Activated naive CD8-positive, alpha-beta T cell treated with anti-CD3 and anti-CD28 coated beads, Interleukin-2, amount 10 ng/mL, durations not matched to agents 7 days and 5 days (primary cell): ENCODE measurements around the gene KY. TPM values are rescaled to one million over a fixed set of nuclear protein-coding genes. Genes with fewer than 3 reads are reported as not detected.
A peak's percentile ranks its signal among the peaks of the same experiment; 100 is the strongest.

Experiments used
- ATAC-seq: fragments of 150-1000 bp; cut with Tn5 transposase; one replicate; pipeline ENCODE4 v1.10.0; 2021; ENCODE audit warnings: low read depth, moderate library complexity
- POLR2A ChIA-PET: fragments of 350-600 bp; sonication (Branson Sonifier 250); formaldehyde crosslinking; loops from one replicate; lab custom pipeline; 2021; ENCODE audit warnings: antibody characterized with exemption; lab: Charles Lee
- DNase-seq: peaks from one replicate; pipeline ENCODE4 v3.0.0; 2021
- H3K27ac Mint-ChIP-seq: one replicate; pipeline ENCODE4 v1.8.0; 2022; ENCODE audit warnings: mild to moderate bottlenecking, mixed read lengths
- H3K27me3 Mint-ChIP-seq: one replicate; pipeline ENCODE4 v1.8.0; 2022; ENCODE audit warnings: mild to moderate bottlenecking, moderate library complexity, mixed read lengths
- H3K36me3 Mint-ChIP-seq: one replicate; pipeline ENCODE4 v1.8.0; 2021; ENCODE audit warnings: mild to moderate bottlenecking, mixed read lengths
- H3K4me1 Mint-ChIP-seq: one replicate; pipeline ENCODE4 v1.8.0; 2021; ENCODE audit warnings: mixed read lengths
- H3K4me3 Mint-ChIP-seq: one replicate; pipeline ENCODE4 v1.8.0; 2022; ENCODE audit warnings: mild to moderate bottlenecking, moderate library complexity, mixed read lengths
- H3K9me3 Mint-ChIP-seq: one replicate; pipeline ENCODE4 v1.8.0; 2021; ENCODE audit warnings: mixed read lengths
- total RNA-seq, 2 experiments: library from RNA; stranded (reverse); gene quantifications; one replicate each; pipeline ENCODE4 v1.2.3, GENCODE V29; 2021

The KY gene
- total RNA-seq, 2 experiments from 2014 or later, result not detected

GRCh38 chr3:134663721-134664456 lies 13.1 kb upstream of the KY start:
- Mint-ChIP-seq H3K9me3 (peaks cover 2% of the 10 kb centered on the region), H3K36me3 (no peaks in the 10 kb centered on the region), H3K27ac (no peak overlapping the region), H3K4me1 (no peaks in the 10 kb centered on the region), H3K4me3 (no peak overlapping the region), H3K27me3 (peaks cover 11% of the 10 kb centered on the region)
- POLR2A ChIA-PET, result no interaction called here
- DNase-seq, result no peak
- no peak for ATAC-seq

- POLR2A ChIA-PET, result no interaction called here
- Mint-ChIP-seq H3K4me3 (no peak overlapping the region), H3K27me3 (peaks cover 6% of the 10 kb centered on the region)
Measured at GRCh38 chr3:134660046-134660441, 9.2 kb upstream of the KY start.

GRCh38 chr3:134659391-134660045 lies 8.7 kb upstream of the KY start:
- H3K4me3 Mint-ChIP-seq, result no peak overlapping the region
- H3K36me3 Mint-ChIP-seq, result no peaks in the 10 kb centered on the region
- no peak overlapping the region for H3K27ac Mint-ChIP-seq
- peaks cover 2% of the 10 kb centered on the region for H3K9me3 Mint-ChIP-seq
- H3K27me3 Mint-ChIP-seq, result peaks cover 6% of the 10 kb centered on the region
- ATAC-seq, result no peak
- POLR2A ChIA-PET, result no interaction called here
- no peak for DNase-seq
- no peaks in the 10 kb centered on the region for H3K4me1 Mint-ChIP-seq

More at GRCh38 chr3:134660046-134660441, 9.2 kb upstream of the KY start:
- H3K9me3 Mint-ChIP-seq, result peaks cover 2% of the 10 kb centered on the region
- ATAC-seq (no peak), DNase-seq (no peak)
- no peaks in the 10 kb centered on the region for H3K4me1 Mint-ChIP-seq
- H3K27ac Mint-ChIP-seq, result no peak overlapping the region
- no peaks in the 10 kb centered on the region for H3K36me3 Mint-ChIP-seq

GRCh38 chr3:134658555-134658954 lies 7.7 kb upstream of the KY start:
- Mint-ChIP-seq H3K36me3 (no peaks in the 10 kb centered on the region), H3K4me1 (no peaks in the 10 kb centered on the region), H3K4me3 (no peak overlapping the region), H3K27ac (no peak overlapping the region), H3K9me3 (peaks cover 2% of the 10 kb centered on the region), H3K27me3 (peaks cover 6% of the 10 kb centered on the region)
- POLR2A ChIA-PET, result no interaction called here
- DNase-seq (no peak), ATAC-seq (no peak)

GRCh38 chr3:134656211-134656800 lies 5.5 kb upstream of the KY start:
- Mint-ChIP-seq H3K27me3 (peaks cover 17% of the 10 kb centered on the region), H3K9me3 (no peaks in the 10 kb centered on the region), H3K27ac (no peak overlapping the region), H3K4me1 (no peaks in the 10 kb centered on the region), H3K36me3 (no peaks in the 10 kb centered on the region), H3K4me3 (no peak overlapping the region)
- DNase-seq (no peak), ATAC-seq (no peak)
- POLR2A ChIA-PET, result no interaction called here

GRCh38 chr3:134655706-134656105 lies 4.9 kb upstream of the KY start:
- Mint-ChIP-seq H3K27me3 (peaks cover 19% of the 10 kb centered on the region), H3K36me3 (no peaks in the 10 kb centered on the region), H3K4me1 (no peaks in the 10 kb centered on the region), H3K4me3 (no peak overlapping the region), H3K27ac (no peak overlapping the region), H3K9me3 (no peaks in the 10 kb centered on the region)
- POLR2A ChIA-PET, result no interaction called here
- ATAC-seq (no peak), DNase-seq (no peak)

- no peak overlapping the region for H3K4me3 Mint-ChIP-seq
- DNase-seq (no peak), ATAC-seq (no peak)
- no peaks in the 10 kb centered on the region for H3K36me3 Mint-ChIP-seq
- H3K27me3 Mint-ChIP-seq, result peaks cover 26% of the 10 kb centered on the region
- POLR2A ChIA-PET, result no interaction called here
- no peak overlapping the region for H3K27ac Mint-ChIP-seq
- no peaks in the 10 kb centered on the region for H3K9me3 Mint-ChIP-seq
- no peaks in the 10 kb centered on the region for H3K4me1 Mint-ChIP-seq
Measured at GRCh38 chr3:134654031-134654430, 3.2 kb upstream of the KY start.

GRCh38 chr3:134652886-134653630 lies 2.2 kb upstream of the KY start:
- Mint-ChIP-seq H3K27ac (no peak overlapping the region), H3K36me3 (no peaks in the 10 kb centered on the region), H3K4me3 (no peak overlapping the region), H3K27me3 (peaks cover 33% of the 10 kb centered on the region), H3K4me1 (no peaks in the 10 kb centered on the region), H3K9me3 (no peaks in the 10 kb centered on the region)
- DNase-seq (no peak), ATAC-seq (no peak)
- POLR2A ChIA-PET, result no interaction called here

- DNase-seq (no peak), ATAC-seq (no peak)
- Mint-ChIP-seq H3K4me1 (no peaks in the 10 kb centered on the region), H3K27me3 (peaks cover 33% of the 10 kb centered on the region), H3K36me3 (no peaks in the 10 kb centered on the region), H3K27ac (no peak overlapping the region), H3K9me3 (no peaks in the 10 kb centered on the region), H3K4me3 (no peak overlapping the region)
- POLR2A ChIA-PET, result no interaction called here
Measured at GRCh38 chr3:134652409-134652831, 1.6 kb upstream of the KY start.

GRCh38 chr3:134651347-134652041 lies 672 bp upstream of the KY start:
- Mint-ChIP-seq H3K9me3 (no peaks in the 10 kb centered on the region), H3K4me3 (peak overlapping the region; percentile 63), H3K27me3 (peaks cover 33% of the 10 kb centered on the region), H3K36me3 (no peaks in the 10 kb centered on the region), H3K27ac (no peak overlapping the region), H3K4me1 (no peaks in the 10 kb centered on the region)
- POLR2A ChIA-PET, result no interaction called here
- DNase-seq, result no peak
- ATAC-seq, result no peak

- Mint-ChIP-seq H3K9me3 (no peaks in the 10 kb centered on the region), H3K4me3 (no peak overlapping the region), H3K27ac (no peak overlapping the region), H3K36me3 (no peaks in the 10 kb centered on the region), H3K27me3 (peaks cover 35% of the 10 kb centered on the region), H3K4me1 (no peaks in the 10 kb centered on the region)
- DNase-seq (no peak), ATAC-seq (no peak)
- POLR2A ChIA-PET, result no interaction called here
Measured at GRCh38 chr3:134649106-134649705, 1.6 kb downstream of the KY start.

GRCh38 chr3:134647902-134648760 lies 2.7 kb downstream of the KY start:
- Mint-ChIP-seq H3K4me3 (no peak overlapping the region), H3K27ac (no peak overlapping the region), H3K4me1 (no peaks in the 10 kb centered on the region), H3K27me3 (peaks cover 35% of the 10 kb centered on the region), H3K36me3 (no peaks in the 10 kb centered on the region), H3K9me3 (no peaks in the 10 kb centered on the region)
- DNase-seq (no peak), ATAC-seq (no peak)
- POLR2A ChIA-PET, result no interaction called here
